ENCODE results near the gene PPP6R1. TPM values are rescaled to one million over a fixed set of nuclear protein-coding genes. Genes with fewer than 3 reads are reported as not detected.

Gene PPP6R1
- 65.1 TPM for polyA plus RNA-seq
- long read RNA-seq, donor 1, partial matches to known transcripts, result 5 of 10 reads
- long read RNA-seq, donor 1, other reads (novel, unspliced or antisense), result 0 of 10 reads
- long read RNA-seq, donor 2, partial matches to known transcripts, result 9 of 14 reads
- long read RNA-seq, donor 2, other reads (novel, unspliced or antisense), result 0 of 14 reads
- long read RNA-seq, donor 3, transcript PPP6R1-201 (24 exons, 3,961 nt), result major isoform, 5 of 34 reads
- long read RNA-seq, donor 3, partial matches to known transcripts, result 27 of 34 reads
- long read RNA-seq, donor 3, other reads (novel, unspliced or antisense), result 0 of 34 reads
- long read RNA-seq, donor 4, partial matches to known transcripts, result 0 of 1 reads
- long read RNA-seq, donor 4, other reads (novel, unspliced or antisense), result 0 of 1 reads
- long read RNA-seq, donor 5, partial matches to known transcripts, result 0 of 1 reads
- long read RNA-seq, donor 5, other reads (novel, unspliced or antisense), result 0 of 1 reads
- long read RNA-seq, donor 6, partial matches to known transcripts, result 0 of 6 reads
- long read RNA-seq, donor 6, other reads (novel, unspliced or antisense), result 0 of 6 reads
- long read RNA-seq, donor 7, partial matches to known transcripts, result 0 of 2 reads
- long read RNA-seq, donor 7, other reads (novel, unspliced or antisense), result 0 of 2 reads
- long read RNA-seq, donor 8, partial matches to known transcripts, result 27 of 28 reads
- long read RNA-seq, donor 8, other reads (novel, unspliced or antisense), result 0 of 28 reads
- long read RNA-seq, donor 9, partial matches to known transcripts, result 7 of 10 reads
- long read RNA-seq, donor 9, other reads (novel, unspliced or antisense), result 0 of 10 reads
- long read RNA-seq, donor 10, partial matches to known transcripts, result 11 of 16 reads
- long read RNA-seq, donor 10, other reads (novel, unspliced or antisense), result 0 of 16 reads
- long read RNA-seq, donor 11, partial matches to known transcripts, result 7 of 12 reads
- long read RNA-seq, donor 11, other reads (novel, unspliced or antisense), result 0 of 12 reads

GRCh38 chr19:55258828-55259539 is at the start of gene PPP6R1:
TSS of gene PPP6R1 (minus strand) at chr19:55259017. CDS start at chr19:55247103, 11,914 bp downstream.
- Histone ChIP-seq H3K27ac (ENCODE audit: low read length) (peak within 1 kb of the TSS; percentile 92), H3K27me3 (ENCODE audit: control insufficient read depth, insufficient read depth, low read length) (no peaks in the 10 kb centered on the region), H3K4me1 (ENCODE audit: control insufficient read depth, insufficient read depth, low read length) (peaks cover 29% of the 10 kb centered on the region), H3K36me3 (ENCODE audit: control insufficient read depth, insufficient read depth, low read length) (peaks cover 10% of the 10 kb centered on the region), H3K4me3 (ENCODE audit: low read length) (peak within 1 kb of the TSS; percentile 94), H3K9me3 (ENCODE audit: control insufficient read depth, low read depth, low read length) (no peaks in the 10 kb centered on the region)
- WGBS (ENCODE audit: insufficient coverage, low lambda C conversion rate), result no CpG with 5 or more reads among the region's 76 CpGs
- DNase-seq, result peak; percentile 99 to 100

GRCh38 chr19:55308281-55308680 is 49.5 kb upstream of the PPP6R1 start:
- H3K36me3 ChIP-seq (ENCODE audit: control insufficient read depth, insufficient read depth, low read length), result peaks cover 15% of the 10 kb centered on the region
- no peaks in the 10 kb centered on the region for H3K27me3 ChIP-seq (ENCODE audit: control insufficient read depth, insufficient read depth, low read length)
- no peaks in the 10 kb centered on the region for H3K4me1 ChIP-seq (ENCODE audit: control insufficient read depth, insufficient read depth, low read length)
- no peak overlapping the region for H3K4me3 ChIP-seq (ENCODE audit: low read length)
- peaks cover 2% of the 10 kb centered on the region for H3K9me3 ChIP-seq (ENCODE audit: control insufficient read depth, low read depth, low read length)
- H3K27ac ChIP-seq (ENCODE audit: low read length), result no peak overlapping the region
- WGBS (ENCODE audit: insufficient coverage, low lambda C conversion rate), result no CpG with 5 or more reads among the region's 11 CpGs
- no peak for DNase-seq

GRCh38 chr19:55306712-55307111 is 47.9 kb upstream of the PPP6R1 start:
- no CpG with 5 or more reads among the region's 3 CpGs for WGBS (ENCODE audit: insufficient coverage, low lambda C conversion rate)
- no peak overlapping the region for H3K4me3 ChIP-seq (ENCODE audit: low read length)
- no peak for DNase-seq
- no peak overlapping the region for H3K27ac ChIP-seq (ENCODE audit: low read length)
- peaks cover 9% of the 10 kb centered on the region for H3K36me3 ChIP-seq (ENCODE audit: control insufficient read depth, insufficient read depth, low read length)
- peaks cover 4% of the 10 kb centered on the region for H3K4me1 ChIP-seq (ENCODE audit: control insufficient read depth, insufficient read depth, low read length)
- no peaks in the 10 kb centered on the region for H3K9me3 ChIP-seq (ENCODE audit: control insufficient read depth, low read depth, low read length)
- H3K27me3 ChIP-seq (ENCODE audit: control insufficient read depth, insufficient read depth, low read length), result no peaks in the 10 kb centered on the region

GRCh38 chr19:55305983-55306562 is 47.3 kb upstream of the PPP6R1 start:
- H3K27me3 ChIP-seq (ENCODE audit: control insufficient read depth, insufficient read depth, low read length), result no peaks in the 10 kb centered on the region
- H3K4me3 ChIP-seq (ENCODE audit: low read length), result no peak overlapping the region
- no peak overlapping the region for H3K27ac ChIP-seq (ENCODE audit: low read length)
- WGBS (ENCODE audit: insufficient coverage, low lambda C conversion rate), result no CpG with 5 or more reads among the region's 17 CpGs
- no peak for DNase-seq
- H3K9me3 ChIP-seq (ENCODE audit: control insufficient read depth, low read depth, low read length), result no peaks in the 10 kb centered on the region
- H3K36me3 ChIP-seq (ENCODE audit: control insufficient read depth, insufficient read depth, low read length), result peaks cover 9% of the 10 kb centered on the region
- peaks cover 4% of the 10 kb centered on the region for H3K4me1 ChIP-seq (ENCODE audit: control insufficient read depth, insufficient read depth, low read length)

GRCh38 chr19:55305491-55305890 is 46.7 kb upstream of the PPP6R1 start:
- H3K36me3 ChIP-seq (ENCODE audit: control insufficient read depth, insufficient read depth, low read length), result peaks cover 7% of the 10 kb centered on the region
- no CpG with 5 or more reads among the region's 9 CpGs for WGBS (ENCODE audit: insufficient coverage, low lambda C conversion rate)

GRCh38 chr19:55304980-55305379 is 46.2 kb upstream of the PPP6R1 start:
- no CpG with 5 or more reads among the region's 14 CpGs for WGBS (ENCODE audit: insufficient coverage, low lambda C conversion rate)
- Histone ChIP-seq H3K4me3 (ENCODE audit: low read length) (no peak overlapping the region), H3K27ac (ENCODE audit: low read length) (no peak overlapping the region), H3K27me3 (ENCODE audit: control insufficient read depth, insufficient read depth, low read length) (no peaks in the 10 kb centered on the region), H3K9me3 (ENCODE audit: control insufficient read depth, low read depth, low read length) (no peaks in the 10 kb centered on the region), H3K36me3 (ENCODE audit: control insufficient read depth, insufficient read depth, low read length) (peaks cover 7% of the 10 kb centered on the region), H3K4me1 (ENCODE audit: control insufficient read depth, insufficient read depth, low read length) (peaks cover 4% of the 10 kb centered on the region)
- DNase-seq, result no peak

More at GRCh38 chr19:55305491-55305890, 46.7 kb upstream of the PPP6R1 start:
- Histone ChIP-seq H3K27ac (ENCODE audit: low read length) (no peak overlapping the region), H3K9me3 (ENCODE audit: control insufficient read depth, low read depth, low read length) (no peaks in the 10 kb centered on the region), H3K4me3 (ENCODE audit: low read length) (no peak overlapping the region), H3K4me1 (ENCODE audit: control insufficient read depth, insufficient read depth, low read length) (peaks cover 4% of the 10 kb centered on the region), H3K27me3 (ENCODE audit: control insufficient read depth, insufficient read depth, low read length) (no peaks in the 10 kb centered on the region)
- no peak for DNase-seq

- Histone ChIP-seq H3K27me3 (ENCODE audit: control insufficient read depth, insufficient read depth, low read length) (no peaks in the 10 kb centered on the region), H3K27ac (ENCODE audit: low read length) (no peak overlapping the region), H3K4me3 (ENCODE audit: low read length) (no peak overlapping the region), H3K36me3 (ENCODE audit: control insufficient read depth, insufficient read depth, low read length) (peaks cover 7% of the 10 kb centered on the region), H3K9me3 (ENCODE audit: control insufficient read depth, low read depth, low read length) (no peaks in the 10 kb centered on the region), H3K4me1 (ENCODE audit: control insufficient read depth, insufficient read depth, low read length) (peaks cover 4% of the 10 kb centered on the region)
- no CpG with 5 or more reads among the region's 39 CpGs for WGBS (ENCODE audit: insufficient coverage, low lambda C conversion rate)
- no peak for DNase-seq
Observed at GRCh38 chr19:55304279-55304978, 45.6 kb upstream of the PPP6R1 start.

- H3K27me3 ChIP-seq (ENCODE audit: control insufficient read depth, insufficient read depth, low read length), result no peaks in the 10 kb centered on the region
- peaks cover 4% of the 10 kb centered on the region for H3K4me1 ChIP-seq (ENCODE audit: control insufficient read depth, insufficient read depth, low read length)
- H3K9me3 ChIP-seq (ENCODE audit: control insufficient read depth, low read depth, low read length), result no peaks in the 10 kb centered on the region
- H3K36me3 ChIP-seq (ENCODE audit: control insufficient read depth, insufficient read depth, low read length), result peaks cover 7% of the 10 kb centered on the region
- H3K27ac ChIP-seq (ENCODE audit: low read length), result no peak overlapping the region
- DNase-seq, result no peak
- H3K4me3 ChIP-seq (ENCODE audit: low read length), result no peak overlapping the region
- no CpG with 5 or more reads among the region's 11 CpGs for WGBS (ENCODE audit: insufficient coverage, low lambda C conversion rate)
Observed at GRCh38 chr19:55303477-55303876, 44.7 kb upstream of the PPP6R1 start.

- no peak for DNase-seq
- WGBS (ENCODE audit: insufficient coverage, low lambda C conversion rate), result no CpG with 5 or more reads among the region's 12 CpGs
- Histone ChIP-seq H3K4me3 (ENCODE audit: low read length) (no peak overlapping the region), H3K4me1 (ENCODE audit: control insufficient read depth, insufficient read depth, low read length) (peaks cover 4% of the 10 kb centered on the region), H3K27ac (ENCODE audit: low read length) (no peak overlapping the region), H3K9me3 (ENCODE audit: control insufficient read depth, low read depth, low read length) (no peaks in the 10 kb centered on the region), H3K36me3 (ENCODE audit: control insufficient read depth, insufficient read depth, low read length) (peaks cover 7% of the 10 kb centered on the region), H3K27me3 (ENCODE audit: control insufficient read depth, insufficient read depth, low read length) (no peaks in the 10 kb centered on the region)
Observed at GRCh38 chr19:55302318-55302703, 43.5 kb upstream of the PPP6R1 start.
